Caco-2 (cell line): ENCODE results near the gene SLC38A8. TPM values are rescaled to one million over a fixed set of nuclear protein-coding genes. Genes with fewer than 3 reads are reported as not detected.

Experiments used
- BruUV-seq: library from RNA; stranded (reverse); fragments of 400-500 nt; replicated peaks from 2 replicates; lab custom pipeline; 2021; lab: Mats Ljungman, UMichigan
- CTCF ChIA-PET: fragments of 300-600 bp; sonication (Branson Sonifier 250); formaldehyde crosslinking; loops from one replicate; lab custom pipeline; 2022; ENCODE audit warnings: antibody characterized with exemption; lab: Charles Lee
- POLR2A ChIA-PET: fragments of 300-600 bp; sonication (Branson Sonifier 250); formaldehyde crosslinking; loops from one replicate; lab custom pipeline; 2022; ENCODE audit warnings: antibody characterized with exemption; lab: Charles Lee
- DNase-seq, 2 experiments: peaks; one replicate each; pipeline versions ENCODE4 v3.0.0 to v3.0.0-alpha.2; 2020 to 2022
- H3K27me3 ChIP-seq: replicated peaks from 2 replicates; pipeline ENCODE4 v1.6.0; 2011; ENCODE audit warnings: low read length; ENCODE audit not compliant: control insufficient read depth, insufficient read depth
- H3K36me3 ChIP-seq: 2 replicates; pipeline ENCODE4 v1.5.1; 2011; ENCODE audit warnings: low read length; ENCODE audit not compliant: control insufficient read depth, insufficient read depth
- H3K4me1 ChIP-seq: fragments of 250-450 bp; sonication (Bioruptor Pico); 2 replicates; pipeline ENCODE4 v1.5.1; 2020; ENCODE audit warnings: mild to moderate bottlenecking
- H3K4me3 ChIP-seq: 2 replicates; pipeline ENCODE4 v1.5.1; 2011; ENCODE audit warnings: low read depth, mild to moderate bottlenecking, control low read depth, low read length
- H3K9me3 ChIP-seq: fragments of 250-450 bp; sonication (Bioruptor Pico); 2 replicates; pipeline ENCODE4 v1.5.1; 2020; ENCODE audit warnings: mild to moderate bottlenecking, moderate library complexity
- H3K27ac Mint-ChIP-seq: one replicate; pipeline ENCODE4 v1.8.0; 2022; ENCODE audit warnings: mixed read lengths; ENCODE audit not compliant: unreplicated experiment
- H3K27me3 Mint-ChIP-seq: one replicate; pipeline ENCODE4 v1.8.0; 2022; ENCODE audit warnings: mixed read lengths; ENCODE audit not compliant: insufficient read depth, unreplicated experiment
- H3K36me3 Mint-ChIP-seq: one replicate; pipeline ENCODE4 v1.8.0; 2022; ENCODE audit warnings: mild to moderate bottlenecking, mixed read lengths; ENCODE audit not compliant: insufficient read depth, unreplicated experiment
- H3K4me1 Mint-ChIP-seq: one replicate; pipeline ENCODE4 v1.8.0; 2022; ENCODE audit warnings: low read depth, mixed read lengths; ENCODE audit not compliant: unreplicated experiment
- H3K4me3 Mint-ChIP-seq: one replicate; pipeline ENCODE4 v1.8.0; 2022; ENCODE audit warnings: mild to moderate bottlenecking, moderate library complexity, mixed read lengths; ENCODE audit not compliant: unreplicated experiment
- H3K9me3 Mint-ChIP-seq: one replicate; pipeline ENCODE4 v1.8.0; 2022; ENCODE audit warnings: mixed read lengths; ENCODE audit not compliant: unreplicated experiment
- intact Hi-C: fragments of 100-400 bp; cut with micrococcal nuclease; formaldehyde crosslinking; loops from one replicate; pipeline ENCODE4 v1.10.0; 2022; ENCODE audit not compliant: unreplicated experiment
- total RNA-seq: library from RNA; stranded (reverse); gene quantifications from 2 replicates; pipeline ENCODE4 v1.2.3, GENCODE V29; 2022
- TF ChIP-seq, protein P1 (sequence below), 2 experiments: fragments of 200-600 bp in 1 of 2; IDR thresholded peaks; 1 replicate in 1 of 2; 2 replicates in 1 of 2; pipeline versions ENCODE4 v1.5.1 to v1.8.0; 2011 to 2022; ENCODE audit warnings: antibody characterized with exemption in 1 of 2, control low read depth in 1 of 2, inconsistent platforms in 1 of 2, low read depth in 1 of 2, low read length in 1 of 2, mild to moderate bottlenecking in 1 of 2, moderate library complexity in 1 of 2; ENCODE audit not compliant: insufficient read depth in 1 of 2, severe bottlenecking in 1 of 2, unreplicated experiment in 1 of 2

The SLC38A8 gene
- total RNA-seq, 1 experiment from 2014 or later = 0.79 TPM

DNA sequence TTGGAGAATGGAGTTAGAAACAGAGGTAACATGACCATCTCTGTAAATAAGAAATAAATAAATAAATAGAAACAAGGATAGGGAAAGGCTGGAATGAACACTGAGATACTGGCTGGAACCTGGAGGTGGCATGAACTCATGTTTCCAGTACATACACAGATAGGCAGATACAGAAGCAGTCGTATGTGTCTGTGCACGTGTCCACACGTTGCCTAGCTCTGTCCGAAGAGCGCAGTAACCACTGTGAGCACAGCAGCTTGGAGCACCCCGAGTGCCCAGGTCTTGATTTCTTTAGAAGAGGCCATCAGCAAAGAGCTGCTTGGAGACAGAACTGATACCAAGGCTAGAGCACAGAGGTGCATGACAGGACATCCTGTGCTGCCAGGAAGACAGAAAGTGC is 37.1 kb upstream of the SLC38A8 start:
- no peak overlapping the region for H3K4me3 ChIP-seq
- CTCF ChIA-PET = interaction anchor here (0.6 kb wide), 2 partner anchors 81 to 89 kb away, joined by 3 read pairs; no protein-coding TSS in a partner anchor
- no peaks in the 10 kb centered on the region for H3K4me1 ChIP-seq
- Mint-ChIP-seq H3K27ac (no peak overlapping the region), H3K9me3 (no peaks in the 10 kb centered on the region), H3K36me3 (peaks cover 57% of the 10 kb centered on the region), H3K27me3 (no peaks in the 10 kb centered on the region), H3K4me3 (no peak overlapping the region), H3K4me1 (no peaks in the 10 kb centered on the region)
- intact Hi-C loops = loop anchor here (10.0 kb wide), 1 partner anchor 405 kb away; no protein-coding TSS in a partner anchor
- H3K27me3 ChIP-seq = no peaks in the 10 kb centered on the region
- H3K9me3 ChIP-seq = no peaks in the 10 kb centered on the region
- BruUV-seq = no TSS peak
- POLR2A ChIA-PET = no interaction called here
- DNase-seq = no peak
- H3K36me3 ChIP-seq = peaks cover 13% of the 10 kb centered on the region
- TF ChIP-seq, protein P1, sequence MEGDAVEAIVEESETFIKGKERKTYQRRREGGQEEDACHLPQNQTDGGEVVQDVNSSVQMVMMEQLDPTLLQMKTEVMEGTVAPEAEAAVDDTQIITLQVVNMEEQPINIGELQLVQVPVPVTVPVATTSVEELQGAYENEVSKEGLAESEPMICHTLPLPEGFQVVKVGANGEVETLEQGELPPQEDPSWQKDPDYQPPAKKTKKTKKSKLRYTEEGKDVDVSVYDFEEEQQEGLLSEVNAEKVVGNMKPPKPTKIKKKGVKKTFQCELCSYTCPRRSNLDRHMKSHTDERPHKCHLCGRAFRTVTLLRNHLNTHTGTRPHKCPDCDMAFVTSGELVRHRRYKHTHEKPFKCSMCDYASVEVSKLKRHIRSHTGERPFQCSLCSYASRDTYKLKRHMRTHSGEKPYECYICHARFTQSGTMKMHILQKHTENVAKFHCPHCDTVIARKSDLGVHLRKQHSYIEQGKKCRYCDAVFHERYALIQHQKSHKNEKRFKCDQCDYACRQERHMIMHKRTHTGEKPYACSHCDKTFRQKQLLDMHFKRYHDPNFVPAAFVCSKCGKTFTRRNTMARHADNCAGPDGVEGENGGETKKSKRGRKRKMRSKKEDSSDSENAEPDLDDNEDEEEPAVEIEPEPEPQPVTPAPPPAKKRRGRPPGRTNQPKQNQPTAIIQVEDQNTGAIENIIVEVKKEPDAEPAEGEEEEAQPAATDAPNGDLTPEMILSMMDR (IDR thresholded peaks at IDR 0.05; ENCODE audit: insufficient read depth in 1 of 2, low read depth in 1 of 2, low read length in 1 of 2, severe bottlenecking in 1 of 2, unreplicated experiment in 1 of 2) = no peak

DNA sequence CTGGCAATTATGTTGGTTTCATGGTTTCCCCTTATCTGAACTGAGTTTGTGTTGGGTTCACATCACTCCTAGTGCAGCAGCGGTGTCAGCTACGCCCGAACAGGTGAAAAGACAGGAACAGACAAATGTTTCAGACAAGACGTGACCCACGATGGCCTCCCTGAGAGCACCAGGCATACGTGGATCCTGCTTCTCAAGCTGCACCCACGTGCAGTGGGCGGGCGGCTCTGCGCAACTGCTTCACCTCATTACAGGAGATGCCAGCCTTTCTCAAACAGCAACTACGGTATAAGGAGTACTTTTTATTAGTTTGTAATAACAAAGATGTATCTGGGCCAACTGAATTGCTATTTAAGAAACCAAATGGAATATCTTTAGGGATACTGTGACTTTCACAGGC is 32.8 kb upstream of the SLC38A8 start:
- H3K36me3 ChIP-seq = peaks cover 7% of the 10 kb centered on the region

DNA sequence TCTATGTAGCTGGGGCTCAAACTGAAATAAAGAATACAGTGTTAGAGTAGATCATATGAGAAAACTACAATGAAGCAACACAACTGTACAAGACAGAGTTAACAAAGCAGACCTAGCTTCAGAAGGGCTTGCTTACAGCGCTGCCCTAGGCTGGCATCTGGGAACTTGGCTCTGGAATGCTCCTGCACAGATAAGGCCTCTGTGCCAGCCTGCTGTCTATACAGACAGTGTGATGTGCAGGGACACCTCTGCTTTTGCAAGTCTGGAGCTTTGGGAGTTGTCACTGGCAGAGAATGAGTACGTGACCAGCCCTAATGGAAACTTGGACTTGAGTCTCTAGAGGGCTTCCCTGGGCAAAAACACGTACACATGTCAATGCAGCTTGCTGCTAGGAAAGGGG is 32.1 kb upstream of the SLC38A8 start:
- no peaks in the 10 kb centered on the region for H3K4me1 ChIP-seq
- H3K36me3 Mint-ChIP-seq = peaks cover 51% of the 10 kb centered on the region
- no peak overlapping the region for H3K4me3 ChIP-seq
- DNase-seq = no peak
- intact Hi-C loops = no loop called here
- no peak overlapping the region for H3K4me3 Mint-ChIP-seq
- H3K27me3 ChIP-seq = no peaks in the 10 kb centered on the region
- H3K27ac Mint-ChIP-seq = no peak overlapping the region
- H3K4me1 Mint-ChIP-seq = no peaks in the 10 kb centered on the region
- H3K9me3 ChIP-seq = no peaks in the 10 kb centered on the region
- BruUV-seq = no TSS peak
- ChIA-PET CTCF (interaction anchor here (0.6 kb wide), 1 partner anchor 10 kb away, joined by 3 read pairs; no protein-coding TSS in a partner anchor), POLR2A (no interaction called here)
- H3K36me3 ChIP-seq = peaks cover 9% of the 10 kb centered on the region
- no peaks in the 10 kb centered on the region for H3K9me3 Mint-ChIP-seq
- TF ChIP-seq, protein P1 (IDR thresholded peaks at IDR 0.05; ENCODE audit: insufficient read depth in 1 of 2, low read depth in 1 of 2, low read length in 1 of 2, severe bottlenecking in 1 of 2, unreplicated experiment in 1 of 2) = no peak
- no peaks in the 10 kb centered on the region for H3K27me3 Mint-ChIP-seq

More for the DNA sequence above, 32.8 kb upstream of the SLC38A8 start:
- Histone ChIP-seq H3K4me3 (no peak overlapping the region), H3K4me1 (no peaks in the 10 kb centered on the region), H3K27me3 (no peaks in the 10 kb centered on the region), H3K9me3 (no peaks in the 10 kb centered on the region)
- Mint-ChIP-seq H3K27ac (no peak overlapping the region), H3K9me3 (no peaks in the 10 kb centered on the region), H3K27me3 (no peaks in the 10 kb centered on the region), H3K4me3 (no peak overlapping the region), H3K4me1 (no peaks in the 10 kb centered on the region), H3K36me3 (peaks cover 44% of the 10 kb centered on the region)
- intact Hi-C loops = no loop called here
- ChIA-PET POLR2A (no interaction called here), CTCF (interaction anchor here (0.6 kb wide), 1 partner anchor 9 kb away, joined by 3 read pairs; no protein-coding TSS in a partner anchor)
- no peak for DNase-seq
- TF ChIP-seq, protein P1 (IDR thresholded peaks at IDR 0.05; ENCODE audit: insufficient read depth in 1 of 2, low read depth in 1 of 2, low read length in 1 of 2, severe bottlenecking in 1 of 2, unreplicated experiment in 1 of 2) = no peak
- BruUV-seq = no TSS peak
